Activated naive CD4-positive, alpha-beta T cell treated with anti-CD3 and anti-CD28 coated beads for 36 hours (primary cell): ENCODE results near the gene TMEM87B. TPM values are rescaled to one million over a fixed set of nuclear protein-coding genes. Genes with fewer than 3 reads are reported as not detected.
"Not testable (repeated sequence)": the region's sequence is repeated elsewhere in the genome, so short reads cannot be mapped to it uniquely, and the experiment has no call there.

Experiments used
- CTCF ChIA-PET: fragments of 350-600 bp; sonication (Branson Sonifier 250); formaldehyde crosslinking; loops from one replicate; lab custom pipeline; 2021; ENCODE audit warnings: antibody characterized with exemption; lab: Charles Lee
- DNase-seq: peaks from one replicate; pipeline ENCODE4 v3.0.0-alpha.2; 2020
- H3K27ac Mint-ChIP-seq: one replicate; pipeline ENCODE4 v1.8.0; 2021; ENCODE audit warnings: mild to moderate bottlenecking, mixed read lengths
- H3K27me3 Mint-ChIP-seq: one replicate; pipeline ENCODE4 v1.8.0; 2021; ENCODE audit warnings: low read depth, mixed read lengths
- H3K36me3 Mint-ChIP-seq: one replicate; pipeline ENCODE4 v1.8.0; 2021; ENCODE audit warnings: low read depth, mixed read lengths
- H3K4me1 Mint-ChIP-seq: one replicate; pipeline ENCODE4 v1.8.0; 2021; ENCODE audit warnings: low read depth, mixed read lengths
- H3K4me3 Mint-ChIP-seq: one replicate; pipeline ENCODE4 v1.8.0; 2021; ENCODE audit warnings: mild to moderate bottlenecking, moderate library complexity, mixed read lengths
- H3K9me3 Mint-ChIP-seq: one replicate; pipeline ENCODE4 v1.8.0; 2021; ENCODE audit warnings: mixed read lengths
- intact Hi-C: fragments of 100-400 bp; cut with micrococcal nuclease; formaldehyde crosslinking; loops from one replicate; pipeline ENCODE4 v1.15.1; 2023
- total RNA-seq, 2 experiments: library from RNA; stranded (reverse); gene quantifications; one replicate each; pipeline ENCODE4 v1.2.3, GENCODE V29; 2021

Gene TMEM87B
- total RNA-seq, 2 experiments from 2014 or later = 10.5 to 12.0 TPM

DNA sequence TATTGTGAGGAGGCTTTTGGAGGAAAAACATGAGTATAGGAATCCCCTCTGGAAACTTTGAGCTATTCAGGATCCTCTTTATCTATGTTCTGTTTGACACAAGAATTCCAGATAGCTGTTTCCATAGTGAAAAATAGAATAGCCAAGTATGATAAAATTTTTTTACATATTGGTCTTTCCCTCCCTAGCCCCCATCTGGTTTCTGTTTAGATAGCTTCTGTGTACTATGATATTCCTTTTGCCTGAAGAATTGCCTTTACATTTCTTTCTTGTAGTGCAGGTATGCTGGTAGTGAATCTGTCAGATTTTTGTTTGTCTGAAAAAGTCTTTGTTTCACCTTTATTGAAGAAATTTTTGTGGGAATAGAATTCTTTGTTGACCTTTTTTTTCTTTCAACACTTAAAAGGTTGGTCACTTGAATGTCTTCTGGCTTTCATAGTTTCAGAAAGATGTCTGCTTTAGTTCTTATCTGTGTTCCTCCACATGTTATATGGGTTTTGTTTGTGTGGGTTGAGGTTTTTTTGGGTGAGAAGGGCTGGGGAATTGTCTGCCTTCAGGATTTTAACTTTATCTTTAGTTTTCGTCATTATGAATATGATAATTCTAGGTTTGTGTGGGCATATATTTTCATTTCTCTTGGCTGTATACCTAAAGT lies 53.2 kb downstream of the TMEM87B start:
- Mint-ChIP-seq H3K4me3 (no peak overlapping the region), H3K4me1 (peaks cover 6% of the 10 kb centered on the region), H3K27ac (no peak overlapping the region), H3K36me3 (peaks cover 64% of the 10 kb centered on the region), H3K27me3 (no peaks in the 10 kb centered on the region), H3K9me3 (peaks cover 18% of the 10 kb centered on the region)
- CTCF ChIA-PET = interaction anchor here (1.0 kb wide), 1 partner anchor 13 kb away, joined by 5 read pairs; no protein-coding TSS in a partner anchor
- no peak for DNase-seq
- intact Hi-C loops = no loop called here

DNA sequence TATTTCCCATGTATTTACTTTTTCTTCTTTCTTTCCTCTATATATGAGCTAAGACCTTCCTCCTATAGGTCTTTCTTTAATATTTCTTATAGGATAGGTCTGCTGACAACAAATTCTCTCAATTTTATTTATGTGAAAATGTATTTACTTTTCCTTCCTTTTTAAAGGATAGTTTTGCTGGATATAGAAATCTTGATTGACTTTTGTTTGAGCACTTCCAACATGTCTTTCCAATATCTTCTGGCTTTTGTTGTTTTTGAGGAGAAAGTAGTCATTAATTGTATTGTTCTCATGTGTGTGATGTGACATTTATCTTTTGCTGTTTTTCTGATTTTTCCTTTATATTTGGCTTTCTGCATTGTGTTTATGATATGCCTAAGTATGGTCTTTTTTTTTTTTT lies 54.2 kb downstream of the TMEM87B start:
- CTCF ChIA-PET = interaction anchor here (0.8 to 1.1 kb wide), 2 partner anchors 9 to 212 kb away, joined by 3 to 4 read pairs; no protein-coding TSS in a partner anchor
- H3K36me3 Mint-ChIP-seq = peaks cover 63% of the 10 kb centered on the region
- DNase-seq = no peak
- H3K4me1 Mint-ChIP-seq = peaks cover 7% of the 10 kb centered on the region
- no peak overlapping the region for H3K27ac Mint-ChIP-seq
- intact Hi-C loops = no loop called here
- no peaks in the 10 kb centered on the region for H3K27me3 Mint-ChIP-seq
- H3K9me3 Mint-ChIP-seq = peaks cover 19% of the 10 kb centered on the region
- no peak overlapping the region for H3K4me3 Mint-ChIP-seq

DNA sequence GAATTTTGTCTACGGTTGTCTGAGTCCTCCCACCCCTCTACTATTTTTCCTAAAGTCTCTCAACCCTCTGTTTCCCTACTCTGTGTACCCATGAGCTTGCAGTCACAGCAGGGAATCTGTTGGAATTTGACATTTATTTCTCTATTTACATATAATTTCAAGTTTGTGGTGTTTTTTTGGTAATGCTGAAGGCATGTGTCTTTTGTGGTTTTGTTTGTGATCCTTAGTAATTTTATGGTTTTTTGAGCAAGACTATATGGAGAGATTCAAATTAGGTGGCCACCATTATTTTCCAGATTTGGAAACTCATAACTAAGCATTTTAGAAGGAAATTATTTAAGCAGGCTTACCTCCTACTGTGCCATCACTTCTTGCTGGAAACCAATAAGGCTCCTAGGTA lies 55.9 kb downstream of the TMEM87B start:
- no peaks in the 10 kb centered on the region for H3K27me3 Mint-ChIP-seq
- intact Hi-C loops = no loop called here
- CTCF ChIA-PET = no interaction called here
- H3K4me1 Mint-ChIP-seq = peaks cover 7% of the 10 kb centered on the region
- no peak overlapping the region for H3K27ac Mint-ChIP-seq
- no peak for DNase-seq
- peaks cover 19% of the 10 kb centered on the region for H3K9me3 Mint-ChIP-seq
- no peak overlapping the region for H3K4me3 Mint-ChIP-seq
- peaks cover 62% of the 10 kb centered on the region for H3K36me3 Mint-ChIP-seq

DNA sequence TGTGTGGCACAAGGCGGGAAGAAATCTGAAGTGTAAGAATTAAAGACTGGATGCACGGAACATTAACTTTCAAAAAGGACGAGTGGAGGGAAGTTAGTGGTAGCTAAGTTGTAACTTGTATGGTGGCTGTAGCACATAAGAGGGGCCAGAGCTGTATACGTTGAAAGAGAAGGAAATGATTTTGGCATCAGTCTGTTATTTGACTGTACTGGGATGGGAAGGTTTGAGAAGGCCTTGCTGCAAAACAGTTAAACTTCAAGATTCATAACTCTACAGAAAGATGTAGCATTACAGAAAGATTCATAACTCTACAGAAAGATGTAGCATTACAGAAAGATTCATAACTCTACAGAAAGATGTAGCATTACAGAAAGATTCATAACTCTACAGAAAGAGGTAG lies 58.3 kb downstream of the TMEM87B start:
- DNase-seq, H3K27me3 Mint-ChIP-seq, H3K4me1 Mint-ChIP-seq, H3K4me3 Mint-ChIP-seq, CTCF ChIA-PET, intact Hi-C loops: not testable (repeated sequence)
- Mint-ChIP-seq H3K9me3 (peaks cover 18% of the 10 kb centered on the region), H3K27ac (peak overlapping the region; percentile 63), H3K36me3 (peaks cover 47% of the 10 kb centered on the region)

DNA sequence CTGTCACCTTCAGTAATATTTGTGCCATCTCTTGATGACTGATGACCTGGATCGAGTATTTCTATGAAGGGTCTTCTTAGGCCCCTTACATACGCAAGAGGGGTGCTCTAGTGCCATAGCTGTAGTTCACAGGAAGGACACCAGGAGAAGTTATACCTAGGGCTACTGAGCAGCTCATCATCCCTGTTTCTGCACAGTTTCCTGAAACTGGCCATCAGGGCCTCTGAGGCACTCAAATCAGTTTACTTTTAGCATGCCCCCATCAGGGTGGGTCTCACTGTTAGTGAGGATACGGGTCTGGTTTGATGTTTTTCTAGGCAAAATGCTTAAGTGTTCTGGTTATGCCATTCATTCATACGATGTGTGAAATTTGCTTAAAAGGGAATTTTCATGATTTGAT lies 63.1 kb downstream of the TMEM87B start:
- DNase-seq = no peak
- no peaks in the 10 kb centered on the region for H3K27me3 Mint-ChIP-seq
- peaks cover 10% of the 10 kb centered on the region for H3K4me1 Mint-ChIP-seq
- CTCF ChIA-PET = interaction anchor here (0.9 to 3.0 kb wide), 2 partner anchors 9 to 142 kb away, joined by 4 to 10 read pairs; no protein-coding TSS in a partner anchor
- H3K9me3 Mint-ChIP-seq = peaks cover 3% of the 10 kb centered on the region
- intact Hi-C loops = no loop called here
- peaks cover 6% of the 10 kb centered on the region for H3K36me3 Mint-ChIP-seq
- no peak overlapping the region for H3K27ac Mint-ChIP-seq
- no peak overlapping the region for H3K4me3 Mint-ChIP-seq

DNA sequence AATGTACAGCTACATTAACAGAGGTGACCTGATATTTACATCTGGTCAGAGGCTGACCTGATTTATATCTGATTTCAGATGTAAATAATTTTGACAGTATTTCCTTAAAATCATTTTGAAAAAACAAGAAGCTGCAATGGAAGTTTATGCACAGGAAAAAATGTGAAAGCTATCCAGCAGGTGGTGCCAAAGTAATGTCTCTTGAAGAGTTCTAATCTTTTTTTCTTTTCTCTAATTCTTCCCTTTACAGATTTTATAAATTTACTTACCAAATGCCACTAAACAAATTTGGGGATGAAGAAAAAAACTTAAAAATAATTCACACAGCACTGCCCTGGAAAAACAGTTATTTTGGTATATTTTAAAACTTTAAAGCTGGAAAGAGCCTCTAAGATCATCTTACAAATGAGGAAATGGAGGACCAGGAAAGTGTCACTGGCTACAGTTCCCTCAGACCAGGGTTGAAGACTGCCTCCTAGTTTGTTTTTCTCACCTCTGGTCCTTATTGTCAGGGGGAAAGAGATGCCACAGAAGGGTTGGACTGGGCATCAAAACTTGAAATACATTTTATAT lies 66.7 kb downstream of the TMEM87B start:
- CTCF ChIA-PET = interaction anchor here (0.6 to 2.6 kb wide), 32 partner anchors 11 to 334 kb away, joined by 3 to 15 read pairs (median 4); partner anchors contain the start of genes FBLN7 and RGPD8
- Mint-ChIP-seq H3K4me3 (no peak overlapping the region), H3K36me3 (peaks cover 1% of the 10 kb centered on the region), H3K27ac (no peak overlapping the region), H3K27me3 (no peaks in the 10 kb centered on the region), H3K9me3 (no peaks in the 10 kb centered on the region), H3K4me1 (peaks cover 15% of the 10 kb centered on the region)
- DNase-seq = peak; percentile 75
- intact Hi-C loops = loop anchor here (1.0 to 5.0 kb wide), 5 partner anchors 61 to 461 kb away; partner anchors contain the start of gene ZC3H8

DNA sequence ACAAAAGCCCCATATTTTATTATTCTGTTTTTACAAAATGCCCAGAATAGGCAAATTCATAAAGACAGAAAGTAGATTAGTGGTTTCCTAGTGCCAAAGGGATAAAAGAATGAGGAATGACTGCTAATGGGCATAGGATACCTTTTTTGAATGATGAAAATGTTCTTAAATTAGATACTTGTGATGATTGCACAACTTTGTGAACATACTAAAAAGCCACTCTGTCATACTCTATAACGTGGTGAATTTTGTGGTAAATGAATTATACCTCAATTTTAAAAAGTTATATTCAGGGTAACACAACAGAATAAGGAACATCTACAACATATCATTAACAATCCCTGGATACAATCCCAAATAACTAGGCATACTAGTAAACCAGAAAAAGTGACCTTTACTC lies 74.0 kb downstream of the TMEM87B start:
- Mint-ChIP-seq H3K27me3 (no peaks in the 10 kb centered on the region), H3K9me3 (peaks cover 8% of the 10 kb centered on the region), H3K27ac (no peak overlapping the region), H3K36me3 (peaks cover 1% of the 10 kb centered on the region), H3K4me3 (no peak overlapping the region), H3K4me1 (peaks cover 6% of the 10 kb centered on the region)
- intact Hi-C loops = no loop called here
- no peak for DNase-seq
- CTCF ChIA-PET = no interaction called here

DNA sequence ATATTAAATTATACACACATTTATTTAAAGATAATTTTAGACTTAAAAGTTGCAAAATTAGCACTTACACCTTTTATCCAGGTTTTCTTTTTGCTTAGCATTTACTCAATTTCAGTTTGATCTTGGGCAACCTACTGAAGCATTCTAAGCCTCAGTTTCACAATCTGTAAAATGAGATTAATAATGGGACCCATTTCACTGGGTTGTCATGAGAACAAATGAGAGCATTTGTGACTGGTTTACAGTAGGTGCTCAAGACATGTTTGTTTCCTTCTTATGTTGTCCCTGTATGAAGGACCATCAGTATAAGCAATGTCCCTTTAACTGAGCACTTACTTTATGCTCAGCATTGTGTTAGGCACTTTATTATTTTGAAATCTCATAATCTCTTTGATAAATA lies 78.3 kb downstream of the TMEM87B start:
- peaks cover 7% of the 10 kb centered on the region for H3K9me3 Mint-ChIP-seq
- H3K4me1 Mint-ChIP-seq = peaks cover 14% of the 10 kb centered on the region
- no peak overlapping the region for H3K27ac Mint-ChIP-seq
- DNase-seq = no peak
- H3K27me3 Mint-ChIP-seq = peaks cover 13% of the 10 kb centered on the region
- no peaks in the 10 kb centered on the region for H3K36me3 Mint-ChIP-seq
- H3K4me3 Mint-ChIP-seq = no peak overlapping the region
- CTCF ChIA-PET = interaction anchor here (0.6 kb wide), 1 partner anchor 12 kb away, joined by 3 read pairs; no protein-coding TSS in a partner anchor
- intact Hi-C loops = no loop called here

DNA sequence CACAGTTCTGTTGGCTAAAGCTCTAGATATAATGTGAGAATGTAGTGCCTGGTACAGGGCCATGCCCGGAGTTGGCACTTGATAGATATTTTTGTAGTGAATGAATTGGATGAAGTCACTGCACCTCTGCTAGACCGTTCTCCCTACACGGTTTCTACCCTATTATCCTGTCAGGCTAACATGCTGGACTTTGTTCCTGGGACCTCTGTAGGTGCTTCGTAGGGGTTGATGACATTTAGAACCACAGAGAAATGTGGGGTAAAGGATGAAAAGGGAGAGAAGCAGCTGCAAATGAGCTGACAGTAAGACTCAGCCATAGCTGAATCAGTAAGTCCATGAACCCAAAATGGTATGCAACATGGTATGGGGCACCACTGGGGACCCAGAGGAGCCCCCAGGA lies 79.1 kb downstream of the TMEM87B start:
- CTCF ChIA-PET = interaction anchor here (0.6 kb wide), 1 partner anchor 12 kb away, joined by 3 read pairs; no protein-coding TSS in a partner anchor
- H3K4me1 Mint-ChIP-seq = peaks cover 14% of the 10 kb centered on the region
- peaks cover 16% of the 10 kb centered on the region for H3K27me3 Mint-ChIP-seq
- H3K4me3 Mint-ChIP-seq = no peak overlapping the region
- intact Hi-C loops = loop anchor here (2.0 kb wide), 1 partner anchor 21 kb away; no protein-coding TSS in a partner anchor
- H3K36me3 Mint-ChIP-seq = no peaks in the 10 kb centered on the region
- DNase-seq = no peak
- no peak overlapping the region for H3K27ac Mint-ChIP-seq
- H3K9me3 Mint-ChIP-seq = peaks cover 6% of the 10 kb centered on the region

DNA sequence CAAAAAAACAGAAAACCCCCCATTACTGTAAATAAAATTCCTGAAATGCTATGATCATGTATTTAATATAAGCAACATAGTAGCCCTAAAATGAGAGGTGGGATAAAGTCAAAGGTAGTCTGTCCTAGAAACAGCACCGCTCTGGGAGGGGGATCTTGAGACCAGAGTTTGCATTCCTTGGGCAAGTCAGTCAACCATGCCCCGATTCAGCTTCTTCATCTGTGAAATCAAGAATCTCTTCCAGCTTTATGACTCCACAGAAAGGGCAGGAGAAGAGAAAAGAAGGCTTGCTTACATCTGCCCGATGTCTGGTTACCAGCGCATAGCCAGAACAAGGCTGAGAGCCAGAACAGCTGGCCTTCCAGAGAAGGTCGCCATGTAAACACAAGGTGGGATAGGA lies 81.0 kb downstream of the TMEM87B start:
- Mint-ChIP-seq H3K36me3 (no peaks in the 10 kb centered on the region), H3K27ac (no peak overlapping the region), H3K9me3 (peaks cover 6% of the 10 kb centered on the region), H3K27me3 (peaks cover 23% of the 10 kb centered on the region), H3K4me3 (no peak overlapping the region), H3K4me1 (peaks cover 14% of the 10 kb centered on the region)
- no peak for DNase-seq
- CTCF ChIA-PET = no interaction called here
- intact Hi-C loops = loop anchor here (5.0 kb wide), 2 partner anchors 51 to 121 kb away; partner anchors contain the start of gene ZC3H8

DNA sequence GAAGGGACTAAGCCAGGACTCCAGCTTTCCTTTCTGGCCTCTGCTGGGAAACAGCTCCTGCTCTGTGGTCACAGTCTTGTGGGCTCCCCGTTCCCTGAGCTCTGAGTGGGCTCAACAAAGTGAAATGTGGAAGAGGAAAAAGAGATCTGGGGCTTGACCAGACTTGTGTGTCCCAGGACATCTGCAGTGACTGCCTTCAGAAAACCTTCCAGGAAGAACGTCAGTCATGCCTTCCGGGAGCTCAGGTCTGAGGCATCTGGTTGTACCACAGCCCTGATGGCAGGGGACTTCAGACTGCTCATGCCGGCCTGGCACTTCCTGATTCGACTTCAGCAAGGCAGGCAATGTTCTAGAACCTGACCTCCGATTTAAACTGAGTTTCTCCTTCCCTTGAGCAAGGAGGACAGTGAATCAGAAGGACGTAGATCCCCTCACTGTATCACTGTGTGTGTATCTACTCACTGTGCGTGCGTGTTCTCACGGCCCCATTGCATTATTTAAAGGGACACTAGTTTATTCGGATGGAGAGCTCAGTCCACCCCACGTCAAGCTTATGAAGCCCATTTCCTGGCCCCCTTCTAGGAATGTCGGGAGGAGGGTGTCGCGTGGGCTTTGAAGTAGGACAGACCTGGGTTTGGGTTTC lies 82.6 kb downstream of the TMEM87B start:
- intact Hi-C loops = loop anchor here (5.0 kb wide), 2 partner anchors 50 to 120 kb away; partner anchors contain the start of gene ZC3H8
- peak; percentile 53 for DNase-seq
- Mint-ChIP-seq H3K27ac (peak overlapping the region; percentile 55), H3K27me3 (peaks cover 23% of the 10 kb centered on the region), H3K4me3 (peak overlapping the region; percentile 60), H3K9me3 (peaks cover 4% of the 10 kb centered on the region), H3K36me3 (no peaks in the 10 kb centered on the region), H3K4me1 (peaks cover 9% of the 10 kb centered on the region)
- CTCF ChIA-PET = interaction anchor here (1.0 kb wide), 1 partner anchor 16 kb away, joined by 3 read pairs; no protein-coding TSS in a partner anchor
